Choroid plexus epithelial cell (primary cell): ENCODE measurements around the gene RANBP3.

Experiments
- DNase-seq: peaks from one replicate; pipeline ENCODE4 v3.0.0-alpha.2; 2010; ENCODE audit warnings: low read depth
- H3K4me3 ChIP-seq: 2 replicates; pipeline ENCODE4 v1.5.1; 2011; ENCODE audit warnings: low read depth, mild to moderate bottlenecking, control low read depth, low read length, moderate library complexity
- CTCF ChIP-seq: conservative IDR thresholded peaks from 2 replicates; pipeline ENCODE4 v1.5.1; 2011; ENCODE audit warnings: low read depth, mild to moderate bottlenecking, control low read depth, inconsistent platforms, low read length, moderate library complexity

The RANBP3 gene

DNA sequence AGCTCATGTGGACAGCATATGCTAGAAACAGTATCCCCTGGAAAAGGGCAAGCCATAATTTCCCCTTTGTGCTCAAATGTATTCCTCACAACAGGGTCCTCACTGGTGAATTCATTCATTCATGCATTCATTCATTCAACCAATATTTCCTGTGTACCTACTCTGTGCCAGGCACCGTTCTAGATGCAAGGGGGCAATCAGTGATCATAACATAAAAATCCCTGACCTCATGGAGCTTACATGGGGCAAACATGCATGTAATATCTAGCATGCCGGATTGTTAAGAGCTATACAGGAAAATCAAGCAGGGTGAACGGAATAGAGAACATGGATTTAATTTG, 2.6 kb downstream of the RANBP3 start:
- no peak overlapping the region for H3K4me3 ChIP-seq
- DNase-seq, result no peak
- no peak for TF ChIP-seq CTCF

DNA sequence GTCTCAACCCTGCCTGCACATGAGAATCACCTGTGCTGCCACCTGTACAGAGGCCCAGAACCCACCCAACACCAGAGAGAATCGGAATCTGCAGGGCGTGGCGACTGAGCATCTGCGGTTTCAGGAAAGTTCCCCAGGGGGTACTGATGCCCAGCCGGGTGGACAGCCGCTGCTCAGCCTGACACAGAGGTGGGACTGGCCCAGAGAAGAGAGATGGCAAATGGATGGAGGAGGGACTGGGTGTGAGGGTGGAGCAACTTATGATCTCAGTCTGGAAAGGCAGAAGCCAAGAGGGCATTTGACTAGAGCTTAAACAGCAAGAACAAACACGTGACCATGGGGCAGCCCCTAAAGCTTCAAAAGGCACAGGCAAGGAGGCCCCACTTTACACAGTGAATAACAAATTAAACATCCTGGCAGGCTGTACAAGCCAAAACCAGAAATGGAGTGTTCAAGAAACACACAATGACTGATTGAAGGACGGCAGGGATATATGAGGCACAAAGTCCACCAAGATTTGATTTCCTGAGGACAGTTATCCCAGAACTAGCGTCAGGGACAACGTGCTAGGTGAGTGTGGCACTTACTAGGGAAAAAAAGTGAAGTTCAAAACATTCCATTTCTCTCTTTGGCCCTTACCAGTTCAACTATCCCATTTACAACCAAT, 3.1 kb downstream of the RANBP3 start:
- DNase-seq, result peak; percentile 26
- TF ChIP-seq CTCF, result no peak

DNA sequence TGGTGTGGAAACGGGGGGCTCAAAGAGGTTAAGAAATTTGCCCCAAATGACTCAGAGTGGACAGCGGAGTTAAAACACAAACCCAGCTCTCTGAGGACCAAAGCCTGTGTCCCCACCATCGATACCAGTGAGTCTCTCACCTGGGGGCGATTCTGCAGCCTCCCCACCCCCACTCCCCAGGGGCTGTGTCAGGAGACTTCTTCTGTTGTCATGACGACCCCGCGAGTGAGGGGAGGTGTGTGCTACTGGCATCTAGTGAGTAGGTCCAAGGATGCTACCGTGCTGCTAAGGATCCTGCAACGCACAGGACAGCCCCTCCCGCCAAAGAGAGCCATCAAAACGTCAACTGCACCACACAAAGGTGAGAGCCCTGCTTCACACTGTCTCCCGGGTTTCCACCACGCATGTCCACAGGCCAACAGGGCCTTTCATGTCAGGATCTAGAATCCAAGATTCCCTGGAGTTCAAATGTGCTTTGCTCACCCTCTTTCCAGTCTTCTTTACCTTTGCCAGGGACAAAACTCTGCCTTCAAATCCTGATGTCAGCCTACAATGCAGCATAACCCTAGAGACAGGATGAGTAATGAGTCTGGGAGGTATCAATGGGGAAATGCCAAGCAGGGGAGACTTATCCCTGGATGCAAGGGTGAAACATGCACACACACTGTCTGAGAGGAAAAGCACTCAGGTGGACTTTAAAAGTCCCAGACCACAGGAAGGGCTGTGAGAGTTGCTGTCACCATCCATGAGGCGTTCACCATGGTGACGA, 3.9 kb downstream of the RANBP3 start:
- TF ChIP-seq CTCF, result no peak
- no peak for DNase-seq
- H3K4me3 ChIP-seq, result no peak overlapping the region

More for the DNA sequence above, 3.1 kb downstream of the RANBP3 start:
- H3K4me3 ChIP-seq, result no peak overlapping the region

DNA sequence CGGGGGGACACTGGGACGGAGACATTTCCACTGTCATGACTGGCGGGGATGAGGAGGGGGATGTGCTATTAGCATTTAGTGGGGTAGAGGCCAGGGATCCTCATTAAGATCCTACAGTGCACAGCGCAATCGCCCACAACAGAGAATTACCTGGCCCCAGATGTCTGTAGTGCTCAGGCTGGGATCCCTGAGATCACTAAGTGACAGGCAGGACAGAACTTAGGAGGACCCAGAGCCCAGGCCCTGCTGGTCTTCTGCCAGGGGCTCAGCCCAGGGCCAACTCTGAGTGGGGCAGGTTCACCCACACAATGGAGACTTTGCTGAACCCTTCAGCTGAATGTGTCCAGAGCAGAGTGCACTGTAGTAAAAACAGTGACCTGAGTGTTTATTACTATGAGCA, 4.6 kb downstream of the RANBP3 start:
- H3K4me3 ChIP-seq, result no peak overlapping the region

GRCh38 chr19:5972355-5972731, 5.6 kb downstream of the RANBP3 start:
- DNase-seq, result no peak
- no peak for TF ChIP-seq CTCF
- H3K4me3 ChIP-seq, result no peak overlapping the region

More for the DNA sequence above, 4.6 kb downstream of the RANBP3 start:
- no peak for TF ChIP-seq CTCF
- DNase-seq, result no peak

- no peak for DNase-seq
- no peak for TF ChIP-seq CTCF
- no peak overlapping the region for H3K4me3 ChIP-seq
These were observed 6.1 kb downstream of the RANBP3 start for GRCh38 chr19:5971714-5972354.

- H3K4me3 ChIP-seq, result no peak overlapping the region
- no peak for DNase-seq
- no peak for TF ChIP-seq CTCF
These were observed 8.5 kb downstream of the RANBP3 start for GRCh38 chr19:5969476-5969875.
